Measurements from ENCODE around the gene LZTFL1.

The LZTFL1 gene

DNA sequence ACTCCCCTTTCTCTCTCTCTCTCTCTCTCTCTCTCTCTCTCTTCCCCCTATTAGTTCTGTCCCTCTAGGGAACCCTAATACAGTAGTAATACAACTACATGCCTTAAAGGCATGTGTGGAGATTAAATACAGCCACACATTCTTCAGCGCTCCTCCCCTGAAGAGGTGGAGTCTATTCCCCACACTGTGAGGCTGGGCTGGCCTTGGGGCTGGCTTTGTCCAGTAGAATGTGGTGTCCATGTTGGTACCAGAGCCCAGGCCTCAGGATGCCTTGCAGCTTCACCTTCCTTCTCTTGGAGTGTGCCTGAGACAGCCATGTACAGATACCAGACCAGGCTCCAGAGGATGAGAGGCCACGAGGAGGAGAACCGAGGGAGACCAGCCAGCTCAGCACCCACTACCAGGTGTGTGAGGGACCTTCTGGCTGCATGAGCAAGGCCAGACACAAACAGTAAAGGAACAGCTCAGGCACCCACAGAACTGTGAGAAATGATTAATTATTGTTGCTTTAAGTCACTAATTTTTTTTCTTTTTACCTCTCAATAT is 56.2 kb downstream of the LZTFL1 start:
- no peak for DNase-seq

DNA sequence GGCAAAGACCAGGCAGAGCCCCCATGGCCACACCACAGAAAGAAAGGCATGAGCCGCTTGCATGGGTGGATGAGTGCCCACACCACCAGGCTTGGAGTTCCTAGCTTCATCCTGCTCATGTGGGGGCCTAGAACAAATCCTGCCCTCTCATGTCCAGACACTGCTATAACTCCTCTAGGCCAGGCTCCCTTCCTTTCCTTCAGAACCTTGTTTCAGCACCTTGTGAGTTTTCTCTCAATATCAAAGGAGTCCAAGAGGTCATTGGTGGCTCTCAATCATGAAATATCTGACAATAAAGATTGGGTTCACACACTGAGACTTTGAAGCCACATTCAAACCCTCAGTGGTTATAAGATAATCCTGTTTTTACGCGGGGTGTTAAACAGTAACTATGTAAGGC is 58.3 kb downstream of the LZTFL1 start:
- DNase-seq = no peak

DNA sequence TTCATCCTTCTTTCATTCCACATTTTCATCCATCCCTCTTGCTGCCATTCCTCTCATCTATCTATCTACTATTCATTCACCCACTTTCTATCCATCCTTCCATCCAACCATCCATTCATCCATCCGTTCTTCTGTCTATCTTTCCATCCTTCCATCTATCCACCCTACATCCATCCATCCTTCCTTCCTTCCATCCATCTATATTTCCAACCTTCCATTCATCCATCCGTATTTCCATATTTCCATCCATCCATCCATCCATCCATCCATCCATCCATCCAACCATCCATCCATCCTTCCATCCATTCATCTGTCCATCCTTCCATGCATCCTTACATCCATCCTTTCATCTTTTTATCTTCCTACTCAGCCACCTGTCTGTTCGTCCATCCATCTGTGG is 59.5 kb downstream of the LZTFL1 start:
- no peak for DNase-seq

DNA sequence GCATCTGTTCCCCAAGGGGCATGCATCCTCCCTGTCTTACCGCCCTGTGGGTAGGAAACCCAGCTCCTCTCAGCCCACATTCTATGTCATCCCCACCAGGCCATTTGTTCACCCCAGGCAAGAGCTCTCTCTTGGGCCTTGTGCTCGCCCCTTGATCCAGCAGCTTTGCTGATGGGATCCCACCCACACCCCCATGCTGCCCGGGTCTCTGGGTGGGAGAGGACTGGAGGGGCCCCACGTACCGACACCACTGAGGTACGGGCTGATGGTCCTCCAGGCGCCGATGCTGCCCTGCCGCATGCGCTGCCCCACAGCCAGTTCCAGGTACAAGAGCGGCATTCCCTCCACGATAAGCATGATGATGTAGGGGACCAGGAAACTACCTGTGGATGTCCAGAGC is 60.1 kb downstream of the LZTFL1 start:
- no peak for DNase-seq

DNA sequence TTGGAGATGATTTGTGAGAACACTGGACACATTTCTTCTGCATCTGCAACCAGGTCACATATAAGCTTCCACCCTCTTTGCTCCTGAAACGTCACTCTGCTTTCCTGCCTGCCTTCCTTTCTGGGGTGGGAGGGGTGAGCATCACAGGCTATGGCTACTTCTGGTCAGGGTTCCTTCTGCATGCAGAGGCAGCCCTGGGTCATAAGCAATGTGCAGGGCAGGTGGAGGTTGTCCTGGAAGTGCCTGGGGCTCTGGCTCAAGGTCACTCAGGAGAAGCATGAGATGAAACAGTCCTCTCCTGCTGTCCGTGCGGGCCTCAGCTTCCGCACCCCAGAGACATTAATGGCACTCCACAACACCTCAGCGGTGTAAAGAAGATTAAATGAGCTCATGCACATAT is 60.6 kb downstream of the LZTFL1 start:
- no peak for DNase-seq

DNA sequence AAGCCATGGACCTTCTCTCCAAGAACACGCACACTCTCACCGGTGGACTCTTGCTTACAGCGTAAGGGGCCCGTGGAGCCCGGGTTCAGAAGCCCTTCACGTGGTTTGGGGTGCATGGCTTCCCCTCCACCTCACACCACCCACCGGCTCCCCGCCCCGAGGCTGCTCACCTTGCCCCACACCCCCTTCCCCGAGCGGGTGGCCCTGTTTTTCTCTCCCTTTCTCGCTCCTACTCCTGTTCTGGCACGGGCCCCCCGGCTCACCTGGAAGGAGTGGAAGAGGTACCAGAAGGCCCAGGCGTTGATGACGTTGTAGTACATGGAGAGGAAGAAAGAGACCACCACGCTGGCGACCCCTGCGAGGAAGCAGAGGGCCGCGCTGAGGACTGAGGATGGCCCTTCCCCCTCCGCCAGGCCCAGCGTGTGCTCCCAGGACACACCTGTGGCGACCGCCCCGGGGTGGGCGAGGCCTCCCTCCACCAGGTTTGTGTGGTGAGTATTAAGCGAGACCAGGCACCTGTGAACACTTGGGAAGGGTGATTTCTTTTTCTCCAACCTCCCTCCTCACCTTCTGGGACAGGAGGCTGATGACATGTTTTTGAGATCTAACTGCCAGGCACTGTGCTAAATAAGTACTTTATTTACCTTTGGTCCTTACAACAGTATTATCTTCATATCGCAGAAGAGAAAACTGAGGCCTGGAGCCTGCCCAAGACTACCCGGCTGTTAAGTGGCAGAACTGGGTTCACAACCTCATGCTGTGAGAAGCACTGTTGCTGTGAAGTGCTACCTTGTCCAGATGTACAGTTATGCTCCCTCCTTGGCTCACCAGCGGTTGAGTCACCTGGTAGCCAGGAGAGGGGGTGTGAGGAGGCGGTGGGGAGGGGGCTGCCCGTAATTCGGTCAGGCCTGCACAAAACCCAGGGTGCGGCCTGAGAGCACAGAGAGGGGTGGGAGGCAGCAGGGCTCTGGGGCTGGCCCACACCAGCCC is 61.9 kb downstream of the LZTFL1 start:
- DNase-seq = no peak

DNA sequence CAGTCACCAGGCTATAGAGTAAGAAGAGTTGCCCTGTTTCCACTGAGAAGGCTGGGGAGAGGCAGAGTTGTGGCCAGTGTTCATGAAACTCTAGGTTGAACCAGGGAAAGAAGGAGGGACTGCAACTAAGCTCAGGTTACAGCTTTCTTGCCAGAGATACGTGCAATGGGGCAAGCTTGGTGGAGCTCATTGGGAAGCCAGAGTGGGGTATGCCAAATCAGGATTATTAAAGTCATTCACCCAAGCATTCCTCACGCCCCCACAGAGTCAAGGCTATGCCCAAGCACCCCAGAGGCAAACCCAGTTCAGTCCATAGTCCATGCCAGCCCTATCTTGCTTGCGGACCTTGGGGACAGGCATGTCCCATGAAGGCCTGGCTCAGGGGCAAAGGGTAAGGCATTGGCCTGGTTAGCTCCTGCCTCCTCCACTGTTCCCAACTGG is 63.1 kb downstream of the LZTFL1 start:
- no peak for DNase-seq

DNA sequence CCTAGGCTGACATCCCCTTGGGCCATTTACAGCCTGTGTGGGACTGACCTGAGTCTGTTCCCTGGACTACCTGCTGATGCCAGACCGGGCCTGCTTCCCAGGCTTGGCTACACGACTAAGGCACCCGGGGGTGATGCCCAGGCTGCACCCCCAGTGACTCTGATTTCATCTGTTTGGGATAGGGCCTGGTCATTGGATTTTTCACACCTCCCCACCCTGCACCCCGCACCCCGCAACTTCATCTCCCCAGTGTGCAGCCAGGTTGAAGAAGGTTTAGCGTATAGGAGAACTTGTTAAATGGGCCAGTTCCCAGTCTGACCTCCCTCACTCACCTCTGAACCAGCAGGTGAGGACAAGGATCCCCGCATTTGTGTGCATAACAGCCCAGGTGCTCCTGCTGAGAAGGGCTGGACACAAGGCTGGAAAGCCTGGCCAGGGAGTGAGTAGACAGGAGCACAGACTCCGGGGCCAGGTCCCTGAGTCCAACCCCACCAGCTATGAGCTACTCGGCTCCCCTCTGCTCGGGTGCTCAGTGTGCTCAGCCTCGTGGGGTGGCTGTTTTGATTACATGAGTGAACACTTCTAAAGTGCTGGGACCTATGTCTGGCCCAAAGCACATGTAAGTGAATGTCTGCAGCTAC is 64.1 kb downstream of the LZTFL1 start:
- DNase-seq = no peak

DNA sequence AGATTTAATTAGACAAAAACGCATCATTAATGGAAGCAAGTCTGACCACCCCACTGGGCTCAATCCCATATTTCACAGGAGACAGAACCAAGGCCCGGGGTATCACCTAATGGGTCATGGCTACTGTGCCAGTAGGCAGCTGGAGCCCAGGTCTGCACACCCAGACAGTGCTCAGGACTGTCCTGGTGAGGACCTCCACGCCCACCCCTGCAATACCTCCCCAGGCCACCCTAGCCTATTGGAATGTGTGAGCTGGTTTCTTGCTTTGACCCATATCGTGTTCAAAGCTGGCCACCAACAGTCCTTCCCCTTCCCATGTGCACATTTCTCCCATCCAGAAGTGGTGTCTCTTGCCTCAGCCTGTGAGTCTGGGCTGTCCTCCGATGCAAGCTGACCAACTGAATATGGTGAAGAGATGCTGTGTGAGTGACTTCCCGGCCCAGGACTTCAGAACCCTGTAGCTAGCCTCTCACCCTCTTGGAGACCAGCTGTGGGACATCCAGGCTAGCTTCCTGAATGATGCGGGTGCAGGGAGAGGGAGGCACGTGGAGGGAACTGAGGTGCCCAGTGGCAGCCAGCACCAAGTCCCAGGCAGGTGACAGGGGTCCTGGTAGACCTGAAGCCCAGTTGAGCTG is 64.7 kb downstream of the LZTFL1 start:
- DNase-seq = no peak

DNA sequence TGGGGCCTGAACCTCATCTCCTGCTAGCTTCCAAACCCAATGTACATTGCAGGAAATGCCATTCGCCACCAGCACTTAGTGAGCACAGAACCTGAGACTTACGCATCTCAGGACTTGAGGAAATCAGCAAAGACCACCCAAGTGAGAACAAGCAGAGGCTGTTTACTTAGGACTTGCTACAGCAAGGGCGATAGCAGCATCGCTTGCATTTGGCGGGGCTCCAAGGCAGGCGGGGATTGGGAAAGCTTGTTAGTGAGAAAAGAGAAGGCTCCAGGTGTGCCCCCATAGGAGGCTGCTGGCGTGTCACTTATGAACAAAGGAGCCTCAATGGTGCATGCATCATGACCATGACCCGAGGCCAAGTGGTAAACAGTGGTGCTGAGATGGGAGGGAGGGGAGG is 65.3 kb downstream of the LZTFL1 start:
- DNase-seq = no peak

DNA sequence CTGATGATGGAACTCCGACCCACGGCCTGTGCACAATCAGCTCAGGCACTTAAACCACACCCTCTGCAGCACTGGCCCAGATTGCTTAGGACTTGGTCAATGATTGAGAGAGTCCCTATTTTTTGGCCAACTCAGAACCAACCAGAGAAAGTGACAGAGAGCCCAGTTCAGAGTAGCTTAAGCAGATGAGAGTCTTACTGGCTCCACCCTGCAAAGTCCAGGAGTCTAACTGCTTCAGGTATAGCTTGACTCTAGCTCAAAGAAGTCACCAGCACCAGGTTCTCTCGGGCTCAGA is 65.7 kb downstream of the LZTFL1 start:
- DNase-seq = no peak

DNA sequence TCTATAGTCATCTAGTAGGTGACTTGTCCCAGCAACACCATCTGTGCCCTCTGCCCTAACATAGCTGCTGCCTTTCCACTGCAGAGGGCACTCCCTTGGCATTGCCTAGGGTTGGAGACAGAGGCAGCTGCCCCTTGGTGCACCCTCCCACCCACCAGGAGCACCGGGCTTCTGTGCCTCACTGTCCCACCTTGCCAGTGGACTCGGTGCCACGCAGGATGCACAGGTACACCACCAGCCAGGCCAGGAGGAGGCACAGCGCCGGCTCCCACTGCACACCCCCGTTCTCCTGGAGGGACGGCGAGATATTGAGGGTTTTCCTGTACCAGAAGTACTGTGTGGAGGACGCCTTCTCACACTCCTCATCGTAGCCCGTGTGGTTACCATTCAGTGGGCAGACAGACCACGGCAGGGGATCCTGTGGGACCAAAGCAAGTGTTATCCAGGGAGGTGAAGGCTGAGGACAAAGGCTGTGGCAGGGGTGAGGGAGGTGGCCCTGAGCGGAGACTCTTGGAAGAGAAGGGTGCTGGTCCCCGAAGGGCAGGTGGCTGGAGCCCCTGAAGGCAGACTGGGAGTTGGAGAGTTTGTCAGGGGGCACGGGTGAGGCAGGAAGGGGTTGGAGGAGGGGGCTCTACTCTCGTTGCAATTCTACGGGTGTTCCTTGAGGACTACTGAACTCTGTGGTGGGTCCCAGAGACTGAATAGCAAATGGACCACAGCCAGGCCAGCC is 66.2 kb downstream of the LZTFL1 start:
- DNase-seq = no peak

DNA sequence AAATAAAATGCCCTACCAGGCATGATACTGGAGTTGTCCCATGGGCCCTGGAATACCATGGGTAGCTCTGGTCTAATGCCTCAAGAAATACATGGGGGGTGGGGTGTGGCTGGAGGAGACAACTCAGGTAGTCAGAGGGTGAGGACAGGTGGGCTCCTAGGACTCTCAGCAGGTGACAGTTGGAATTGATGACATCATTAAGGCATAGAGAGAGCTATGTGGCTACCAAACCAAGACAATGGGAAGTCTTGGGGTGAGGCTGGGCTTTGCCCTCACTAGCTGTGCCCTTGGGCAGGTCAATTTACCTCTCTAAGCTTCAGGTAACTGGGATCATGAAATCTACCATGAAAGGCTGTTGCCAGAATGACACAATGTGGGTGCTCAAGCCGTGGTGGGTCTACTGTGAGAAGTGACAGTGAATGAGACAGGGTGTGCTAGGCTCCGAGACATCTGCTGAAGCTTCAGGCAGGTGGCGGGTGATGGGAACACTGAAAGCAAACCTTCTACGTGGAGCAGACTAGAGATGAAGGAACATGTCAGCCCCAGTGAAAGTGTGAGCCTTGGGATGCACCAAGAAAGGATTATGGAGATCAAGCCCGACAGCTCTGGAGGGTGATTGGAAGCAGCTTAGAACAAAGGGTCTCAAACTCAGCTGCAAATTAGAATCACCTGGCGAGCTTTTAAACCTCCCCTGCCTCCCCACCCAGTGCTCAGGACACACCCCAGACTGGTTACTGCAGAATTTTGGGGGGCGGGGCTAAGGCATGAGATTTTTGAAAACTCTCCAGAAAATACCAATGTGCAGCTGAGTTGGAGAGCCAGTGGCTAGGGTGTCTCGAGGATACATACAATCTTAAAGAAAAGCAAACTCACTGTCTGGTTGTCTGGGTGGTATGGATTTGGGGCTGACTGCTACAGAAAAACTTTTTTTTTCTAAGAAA is 67.1 kb downstream of the LZTFL1 start:
- no peak for DNase-seq

DNA sequence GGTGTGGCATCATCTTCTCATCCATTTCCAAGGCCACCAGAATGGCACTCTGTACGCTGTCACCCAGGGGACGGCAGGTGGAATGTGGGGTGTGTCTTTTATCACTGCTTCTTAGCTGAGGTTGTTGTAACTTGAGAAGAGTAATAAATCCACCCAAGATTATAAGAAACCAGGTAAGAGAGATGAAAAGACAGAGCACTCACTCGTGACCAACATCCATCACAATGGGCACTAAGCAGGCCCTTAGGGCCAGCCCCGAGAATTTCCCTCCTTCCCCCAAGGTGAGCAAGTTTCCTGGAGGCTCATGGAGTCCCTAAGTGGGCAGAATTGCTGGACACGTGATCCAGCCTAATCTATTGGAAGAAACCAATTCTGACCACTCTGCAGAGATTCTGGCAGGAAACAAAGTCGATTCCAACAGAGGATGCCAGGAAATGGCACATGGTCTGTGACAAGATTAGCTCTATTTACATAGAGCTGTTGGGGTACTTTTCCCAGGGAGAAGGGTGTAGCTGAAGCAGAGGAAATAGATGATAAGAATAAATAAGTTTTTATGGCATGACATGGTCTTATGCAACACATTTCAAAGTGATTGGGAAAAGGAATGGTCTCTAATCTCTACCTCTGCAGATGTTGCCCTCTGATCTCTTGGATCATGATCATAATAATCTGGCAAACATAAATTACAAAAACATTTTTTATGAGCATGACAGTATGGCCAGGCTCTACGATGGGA is 68.0 kb downstream of the LZTFL1 start:
- no peak for DNase-seq

Data from NCI-H446 treated with DMSO at 0.1 percent for 48 hours (cell line).